GM13976 (cell line): ENCODE data around the gene YIPF4.
"Not testable (repeated sequence)": the region's sequence is repeated elsewhere in the genome, so short reads cannot be mapped to it uniquely, and the experiment has no call there.

ENCODE experiments used
- DNase-seq: peaks from one replicate; pipeline ENCODE4 v3.0.0; 2012; ENCODE audit warnings: low spot score
- in situ Hi-C: fragments of 300-500 bp; cut with MboI; formaldehyde crosslinking; loops from one replicate; pipeline ENCODE4 v1.12.0; 2022; ENCODE audit warnings: low sequenced_read_pairs, mixed read lengths, inconsistent platforms; ENCODE audit not compliant: unreplicated experiment
- TF ChIP-seq, protein P1 (sequence below): IDR thresholded peaks from 2 replicates; pipeline ENCODE4 v1.5.1; 2012; ENCODE audit warnings: borderline replicate concordance, mild to moderate bottlenecking; ENCODE audit not compliant: insufficient read depth; ENCODE audit errors: extremely low read depth, missing control alignments, control extremely low read depth

Gene YIPF4

DNA sequence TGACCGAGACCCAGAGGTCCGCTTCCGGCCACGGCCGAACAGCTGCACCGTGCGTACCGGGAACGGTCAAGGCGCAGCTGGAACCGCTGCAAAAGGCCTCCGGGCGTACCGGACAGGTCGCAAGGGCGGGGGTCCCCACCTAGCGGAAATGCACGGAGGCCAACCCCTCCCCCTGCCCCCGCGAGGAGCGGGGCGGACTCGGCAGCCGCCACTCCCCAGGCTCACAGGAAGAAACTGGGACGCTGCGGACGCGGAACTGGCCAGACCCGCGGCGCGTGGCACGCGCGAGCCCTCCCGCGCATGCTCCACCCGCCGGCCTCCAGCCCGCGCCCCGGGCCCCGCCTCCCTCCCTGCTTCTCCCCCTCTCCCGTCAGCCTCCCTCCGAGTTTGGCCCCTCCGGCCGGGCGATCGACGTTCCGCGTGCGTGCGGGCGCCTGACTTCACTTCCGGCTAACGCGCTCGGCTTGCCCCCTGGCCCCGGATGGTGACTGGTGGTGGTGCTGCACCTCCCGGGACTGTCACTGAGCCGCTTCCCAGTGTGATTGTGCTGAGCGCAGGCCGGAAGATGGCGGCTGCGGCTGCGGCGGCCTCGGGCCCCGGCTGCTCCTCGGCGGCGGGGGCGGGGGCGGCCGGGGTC, 79.1 kb downstream of the YIPF4 start, which contains the start of gene BIRC6:
BIRC6 (plus strand) TSS at position 343 of the 637 bp plus-strand sequence; CDS start at position 482, 139 bp downstream.
- DNase-seq: peak; percentile 98
- TF ChIP-seq, protein P1, sequence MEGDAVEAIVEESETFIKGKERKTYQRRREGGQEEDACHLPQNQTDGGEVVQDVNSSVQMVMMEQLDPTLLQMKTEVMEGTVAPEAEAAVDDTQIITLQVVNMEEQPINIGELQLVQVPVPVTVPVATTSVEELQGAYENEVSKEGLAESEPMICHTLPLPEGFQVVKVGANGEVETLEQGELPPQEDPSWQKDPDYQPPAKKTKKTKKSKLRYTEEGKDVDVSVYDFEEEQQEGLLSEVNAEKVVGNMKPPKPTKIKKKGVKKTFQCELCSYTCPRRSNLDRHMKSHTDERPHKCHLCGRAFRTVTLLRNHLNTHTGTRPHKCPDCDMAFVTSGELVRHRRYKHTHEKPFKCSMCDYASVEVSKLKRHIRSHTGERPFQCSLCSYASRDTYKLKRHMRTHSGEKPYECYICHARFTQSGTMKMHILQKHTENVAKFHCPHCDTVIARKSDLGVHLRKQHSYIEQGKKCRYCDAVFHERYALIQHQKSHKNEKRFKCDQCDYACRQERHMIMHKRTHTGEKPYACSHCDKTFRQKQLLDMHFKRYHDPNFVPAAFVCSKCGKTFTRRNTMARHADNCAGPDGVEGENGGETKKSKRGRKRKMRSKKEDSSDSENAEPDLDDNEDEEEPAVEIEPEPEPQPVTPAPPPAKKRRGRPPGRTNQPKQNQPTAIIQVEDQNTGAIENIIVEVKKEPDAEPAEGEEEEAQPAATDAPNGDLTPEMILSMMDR: no peak
- in situ Hi-C loops: no loop called here

- in situ Hi-C loops: no loop called here
- TF ChIP-seq, protein P1: no peak
- peak; percentile 60 for DNase-seq
Observed at GRCh38 chr2:32357318-32358110, 79.8 kb downstream of the YIPF4 start.

DNA sequence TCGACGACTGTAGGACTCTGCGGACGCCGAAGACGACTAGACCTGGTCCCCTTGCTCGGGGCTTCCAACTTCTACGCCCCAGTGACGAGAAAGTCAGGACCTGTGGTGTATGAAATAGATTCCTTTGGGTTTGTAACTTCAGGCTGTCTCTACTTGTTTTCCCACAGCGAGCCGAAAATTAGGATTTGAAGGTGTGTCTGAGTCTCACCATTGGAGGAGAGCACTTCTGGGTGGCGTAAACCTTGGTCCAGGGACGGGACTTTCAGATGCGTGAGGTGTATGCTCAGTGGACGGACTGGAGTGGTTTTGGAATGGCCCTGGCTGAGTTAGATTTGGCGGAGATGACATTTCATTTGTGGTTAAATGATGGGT, 80.4 kb downstream of the YIPF4 start:
- DNase-seq: no peak
- in situ Hi-C loops: no loop called here
- TF ChIP-seq, protein P1: no peak

- no peak for DNase-seq
- in situ Hi-C loops: no loop called here
- TF ChIP-seq, protein P1: no peak
Observed at GRCh38 chr2:32360416-32360815, 82.7 kb downstream of the YIPF4 start.

DNA sequence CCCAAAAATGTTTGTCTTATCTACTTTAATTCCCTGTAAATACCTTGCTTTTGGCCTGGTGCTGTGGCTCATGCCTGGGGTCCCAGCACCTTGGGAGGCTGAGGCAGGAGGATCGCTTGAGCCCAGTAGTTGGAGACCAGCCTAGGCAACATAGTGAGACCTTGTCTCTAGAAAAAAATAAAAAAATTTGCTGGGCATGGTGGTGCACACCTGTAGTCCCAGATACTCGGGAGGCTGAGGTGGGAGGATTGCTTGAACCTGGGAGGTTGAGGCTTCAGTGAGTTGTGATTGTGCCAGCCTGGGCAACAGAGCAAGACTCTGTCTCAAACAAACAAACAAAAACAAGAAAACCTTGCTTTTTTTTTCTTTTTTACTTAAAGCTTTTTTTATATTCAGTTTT, 85.3 kb downstream of the YIPF4 start:
- in situ Hi-C loops, DNase-seq: not testable (repeated sequence)

DNA sequence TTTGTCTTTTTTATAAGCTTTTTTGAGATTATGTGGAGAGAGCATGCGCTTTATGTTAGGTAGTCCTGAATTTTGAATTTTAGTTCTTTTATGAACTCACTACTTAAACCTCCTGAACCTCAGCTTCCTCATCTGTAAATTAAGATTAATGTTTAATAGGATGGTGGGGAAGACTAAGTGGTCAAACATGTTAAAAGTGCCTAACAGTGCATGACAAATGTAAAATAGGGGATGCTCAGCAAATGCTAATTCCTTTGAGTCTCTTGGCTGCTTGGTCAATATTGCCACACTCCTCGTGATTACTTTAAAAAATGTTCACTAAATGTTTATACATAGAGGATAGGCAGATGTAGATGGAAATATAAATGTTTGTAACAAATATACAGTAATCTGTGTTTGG, 85.9 kb downstream of the YIPF4 start:
- no peak for DNase-seq
- in situ Hi-C loops: no loop called here
- TF ChIP-seq, protein P1: no peak

DNA sequence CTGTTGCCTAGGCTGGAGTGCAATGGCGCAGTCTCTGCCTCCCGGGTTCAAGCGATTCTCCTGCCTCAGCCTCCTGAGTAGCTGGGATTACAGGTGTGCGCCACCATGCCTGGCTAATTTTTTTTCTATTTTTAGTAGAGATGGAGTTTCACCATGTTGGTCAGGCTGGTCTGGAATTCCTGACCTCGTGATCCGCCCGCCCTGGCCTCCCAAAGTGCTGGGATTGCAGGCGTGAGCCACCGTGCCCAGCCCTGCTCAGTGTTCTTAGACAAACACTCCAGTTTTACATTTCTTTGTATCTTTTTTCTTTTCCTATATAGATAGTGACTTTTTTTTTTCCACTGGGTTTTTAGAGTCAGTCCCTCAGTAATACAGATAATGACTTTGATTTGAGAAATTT, 86.6 kb downstream of the YIPF4 start:
- DNase-seq, in situ Hi-C loops: not testable (repeated sequence)

- DNase-seq, in situ Hi-C loops: not testable (repeated sequence)
Observed at GRCh38 chr2:32365679-32366078, 88.0 kb downstream of the YIPF4 start.
